Fibroblast of lung (primary cell): ENCODE results near the gene CTBP1.

Experiments
- EZH2 ChIP-seq: IDR thresholded peaks from 2 replicates; pipeline ENCODE4 v1.5.1; 2012; ENCODE audit warnings: low read length, control low read depth, mild to moderate bottlenecking; ENCODE audit errors: missing control alignments
- TF ChIP-seq, protein P1 (sequence below), 2 donors: IDR thresholded peaks in 1 of 2; conservative IDR thresholded peaks in 1 of 2; 1 replicate in 1 of 2; 2 replicates in 1 of 2; pipeline ENCODE4 v1.5.1; 2011 to 2012; ENCODE audit warnings: low read length in 2 of 2, control low read depth in 1 of 2, inconsistent platforms in 1 of 2, low read depth in 1 of 2, mild to moderate bottlenecking in 1 of 2

- TF ChIP-seq, protein P1, sequence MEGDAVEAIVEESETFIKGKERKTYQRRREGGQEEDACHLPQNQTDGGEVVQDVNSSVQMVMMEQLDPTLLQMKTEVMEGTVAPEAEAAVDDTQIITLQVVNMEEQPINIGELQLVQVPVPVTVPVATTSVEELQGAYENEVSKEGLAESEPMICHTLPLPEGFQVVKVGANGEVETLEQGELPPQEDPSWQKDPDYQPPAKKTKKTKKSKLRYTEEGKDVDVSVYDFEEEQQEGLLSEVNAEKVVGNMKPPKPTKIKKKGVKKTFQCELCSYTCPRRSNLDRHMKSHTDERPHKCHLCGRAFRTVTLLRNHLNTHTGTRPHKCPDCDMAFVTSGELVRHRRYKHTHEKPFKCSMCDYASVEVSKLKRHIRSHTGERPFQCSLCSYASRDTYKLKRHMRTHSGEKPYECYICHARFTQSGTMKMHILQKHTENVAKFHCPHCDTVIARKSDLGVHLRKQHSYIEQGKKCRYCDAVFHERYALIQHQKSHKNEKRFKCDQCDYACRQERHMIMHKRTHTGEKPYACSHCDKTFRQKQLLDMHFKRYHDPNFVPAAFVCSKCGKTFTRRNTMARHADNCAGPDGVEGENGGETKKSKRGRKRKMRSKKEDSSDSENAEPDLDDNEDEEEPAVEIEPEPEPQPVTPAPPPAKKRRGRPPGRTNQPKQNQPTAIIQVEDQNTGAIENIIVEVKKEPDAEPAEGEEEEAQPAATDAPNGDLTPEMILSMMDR (conservative IDR thresholded peaks at IDR 0.05 in 1 of 2, IDR thresholded peaks at IDR 0.05 in 1 of 2; ENCODE audit: low read depth in 1 of 2, low read length in 2 of 2): no peak
- TF ChIP-seq EZH2: no peak
Observed at GRCh38 chr4:1252928-1253492, 4.1 kb upstream of the CTBP1 start.
